GM12891 (cell line): ENCODE measurements around the gene OFD1.
A peak's percentile ranks its signal among the peaks of the same experiment; 100 is the strongest.

ENCODE experiments used
- DNase-seq: peaks from one replicate; pipeline ENCODE4 v3.0.0; 2011; ENCODE audit warnings: low spot score; ENCODE audit not compliant: insufficient read length
- FAIRE-seq: peaks from 2 replicates; lab custom pipeline; 2011; peaks lifted over from hg19 to GRCh38; lab: Jason Lieb, UNC
- PAX5 ChIP-seq: IDR thresholded peaks from 2 replicates; pipeline ENCODE4 v1.6.1; 2011; ENCODE audit warnings: low read length, moderate library complexity, mild to moderate bottlenecking; ENCODE audit not compliant: insufficient read depth, severe bottlenecking
- POLR2A ChIP-seq: IDR thresholded peaks from 2 replicates; pipeline ENCODE4 v1.6.1; 2011; ENCODE audit warnings: low read depth, low read length, control low read depth
- POLR2AphosphoS5 ChIP-seq: IDR thresholded peaks from 2 replicates; pipeline ENCODE4 v1.6.1; 2011; ENCODE audit warnings: low read depth, low read length, control low read depth
- POU2F2 ChIP-seq: IDR thresholded peaks from 2 replicates; pipeline ENCODE4 v1.6.1; 2011; ENCODE audit warnings: low read depth, mild to moderate bottlenecking, control low read depth, low read length, moderate library complexity
- SPI1 ChIP-seq: IDR thresholded peaks from 2 replicates; pipeline ENCODE4 v1.6.1; 2011; ENCODE audit warnings: low read depth, low read length, control low read depth
- TAF1 ChIP-seq: IDR thresholded peaks from 2 replicates; pipeline ENCODE4 v1.6.1; 2011; ENCODE audit warnings: low read depth, low read length, control low read depth

Gene OFD1

DNA sequence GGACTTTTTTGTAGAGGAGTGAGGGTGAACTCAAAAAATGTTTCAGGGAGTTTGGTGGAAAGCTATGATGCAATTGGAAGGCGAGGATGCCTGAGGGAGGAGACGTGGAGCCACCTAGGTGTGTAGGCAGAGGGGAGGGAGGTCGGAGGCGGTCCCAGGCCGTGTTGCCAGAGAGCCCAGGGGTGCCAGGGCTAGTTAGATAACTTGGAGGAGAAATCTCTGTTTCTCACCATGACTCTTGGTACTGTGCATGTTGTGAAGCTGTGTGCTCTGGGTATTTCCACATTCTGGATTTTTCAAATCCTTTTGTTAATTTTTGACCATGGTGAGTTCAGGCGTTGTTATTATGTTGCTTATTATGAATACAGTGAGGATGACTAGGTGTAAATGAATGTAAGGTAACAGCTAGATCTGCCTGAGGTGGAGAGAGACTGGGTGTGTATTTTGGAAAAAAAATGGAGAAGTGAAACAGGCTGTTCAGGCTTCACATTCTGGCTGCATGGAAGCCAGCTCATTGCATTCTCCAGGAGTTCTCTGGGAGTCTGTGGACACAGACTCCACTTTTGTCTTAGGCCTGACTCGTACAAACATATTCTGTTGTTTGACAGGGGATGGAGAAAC, 41.1 kb upstream of the OFD1 start:
- peak; percentile 40 for FAIRE-seq

DNA sequence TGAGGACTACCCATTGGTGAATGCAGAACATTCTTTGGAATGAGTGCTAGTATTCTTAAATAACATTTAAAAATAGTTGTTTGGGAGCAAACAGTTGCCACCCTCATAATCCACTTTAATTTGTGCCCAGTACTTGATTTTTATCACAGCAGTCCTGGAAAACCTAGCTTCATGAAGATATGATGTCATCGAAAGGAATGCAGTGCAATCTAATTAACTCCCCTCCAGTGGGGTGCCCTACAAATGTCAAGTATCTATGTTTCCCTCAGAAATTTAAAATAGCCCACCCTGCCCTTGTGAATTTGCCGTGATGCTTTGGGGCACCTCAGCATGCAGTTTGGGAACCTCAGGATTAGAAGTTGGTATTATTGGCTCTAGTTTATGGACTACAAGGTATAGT, 40.2 kb upstream of the OFD1 start:
- FAIRE-seq (no peak), DNase-seq (no peak)
- no peak for TF ChIP-seq POLR2A
- no peak for TF ChIP-seq POLR2AphosphoS5
- no peak for TF ChIP-seq PAX5
- TF ChIP-seq SPI1 = no peak
- no peak for TF ChIP-seq POU2F2
- no peak for TF ChIP-seq TAF1

More for the DNA sequence above, 41.1 kb upstream of the OFD1 start:
- no peak for DNase-seq
- TF ChIP-seq SPI1 (peak; percentile 87), PAX5 (no peak), POLR2A (no peak), TAF1 (no peak)

DNA sequence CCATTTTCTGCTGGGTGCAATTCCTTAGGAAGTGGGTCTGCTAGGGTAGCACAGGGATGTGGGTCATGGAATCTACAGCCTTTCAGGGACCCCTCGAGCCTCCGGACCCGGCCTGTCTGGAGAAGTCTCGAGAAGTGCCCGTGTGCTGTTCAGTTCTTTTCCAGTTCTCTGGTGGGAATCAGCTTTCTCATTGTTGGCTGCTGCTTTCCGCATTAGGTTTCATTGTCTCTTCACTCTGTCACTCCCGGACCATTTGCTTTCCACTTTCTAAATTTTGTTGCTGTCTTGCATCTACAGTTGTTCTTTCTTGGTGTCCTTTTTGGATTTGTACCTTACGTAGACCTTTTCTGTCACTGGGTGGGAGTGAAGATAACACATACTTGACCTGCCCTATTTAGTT, 39.6 kb upstream of the OFD1 start:
- DNase-seq (no peak), FAIRE-seq (no peak)
- TF ChIP-seq POU2F2 (no peak), TAF1 (no peak), SPI1 (no peak), POLR2A (no peak)

DNA sequence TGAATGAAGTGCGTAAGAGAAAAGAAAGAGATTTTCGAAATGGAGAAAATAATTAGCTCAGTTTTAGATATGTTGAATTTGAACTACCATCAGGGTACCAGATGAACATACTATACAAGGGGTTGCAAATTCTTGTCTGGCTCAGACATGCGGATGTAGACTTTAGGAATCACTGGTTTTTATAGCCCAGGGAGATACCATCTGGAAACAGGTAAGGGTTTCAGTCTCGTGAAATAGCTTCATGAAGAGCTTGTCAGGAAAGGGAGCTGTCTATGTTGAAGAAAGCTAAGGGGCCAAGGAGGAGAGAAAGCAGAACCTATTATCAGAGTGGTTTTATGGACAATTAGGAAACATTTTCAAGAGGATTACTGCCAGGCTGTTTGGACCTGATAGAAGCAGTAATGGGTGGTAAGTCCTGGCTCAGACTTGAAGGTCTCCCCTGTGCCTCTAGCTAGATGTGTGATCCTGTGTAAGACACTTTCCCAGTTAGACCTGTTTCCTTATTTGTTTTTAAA, 38.9 kb upstream of the OFD1 start:
- DNase-seq = no peak
- peak; percentile 77 for FAIRE-seq
- TF ChIP-seq PAX5 (no peak), POLR2AphosphoS5 (no peak), TAF1 (no peak), SPI1 (no peak), POLR2A (no peak), POU2F2 (no peak)

DNA sequence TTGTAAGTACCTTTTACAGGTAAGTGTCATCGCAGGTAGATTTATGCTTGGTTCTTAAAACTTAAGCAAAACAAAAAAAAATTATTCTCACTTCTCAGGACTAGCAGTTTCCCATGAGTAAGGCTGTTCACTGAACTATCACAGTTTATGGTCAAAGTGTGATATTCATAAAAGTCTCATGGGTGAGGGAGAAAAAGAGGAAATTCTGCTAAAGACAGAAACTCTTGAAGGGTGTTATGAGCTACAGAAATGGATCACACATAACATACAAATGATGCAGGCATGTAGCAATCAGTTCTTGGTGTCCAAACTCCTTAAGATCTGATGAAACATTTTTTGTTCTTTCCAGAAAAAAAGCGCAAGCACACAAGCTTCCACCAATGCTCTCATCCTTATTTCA, 37.1 kb upstream of the OFD1 start:
- TF ChIP-seq TAF1 (no peak), PAX5 (no peak), POLR2AphosphoS5 (no peak), POU2F2 (no peak), POLR2A (no peak), SPI1 (no peak)
- FAIRE-seq (peak; percentile 85), DNase-seq (no peak)

DNA sequence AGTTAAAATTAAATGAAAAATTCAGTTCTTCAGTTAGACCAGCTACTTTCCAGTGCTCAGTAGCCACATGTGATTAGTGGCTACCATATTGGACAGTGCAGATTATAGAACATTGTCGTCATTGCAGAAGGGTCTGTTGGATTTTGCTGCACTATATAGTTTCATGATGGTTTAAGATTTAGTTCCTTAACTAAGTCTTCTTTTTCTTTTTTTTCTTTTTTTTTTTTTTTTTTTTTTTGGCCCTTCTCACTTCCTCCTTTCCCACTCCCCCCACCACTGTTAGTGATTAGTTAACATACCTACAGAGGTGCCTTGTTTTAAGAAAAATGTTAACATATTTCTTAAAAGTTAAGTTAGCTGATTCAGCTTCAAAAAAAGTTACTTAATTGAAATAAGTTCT, 36.6 kb upstream of the OFD1 start:
- TF ChIP-seq SPI1 (peak; percentile 59; the same call in 1 of the 2 replicates), POLR2A (no peak)
- no peak for FAIRE-seq
- no peak for DNase-seq

DNA sequence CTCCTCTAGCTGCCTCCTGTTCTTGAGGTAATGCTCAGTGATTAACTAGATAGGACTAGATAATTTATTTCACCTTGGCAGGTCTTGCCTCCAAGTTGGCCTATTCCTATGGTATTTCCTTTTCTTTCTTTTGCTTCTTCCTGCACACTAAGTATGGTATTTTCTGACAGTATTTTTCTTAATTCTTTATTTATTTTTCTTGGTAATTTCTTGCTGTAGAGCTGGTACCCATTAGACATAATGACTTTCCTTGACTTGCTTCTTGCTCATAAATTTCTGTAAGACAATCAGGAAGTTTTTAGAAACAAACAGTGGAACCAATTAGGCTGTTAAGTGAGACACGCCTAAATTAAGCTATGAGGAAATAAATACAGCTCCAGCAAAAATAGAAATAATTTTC, 36.1 kb upstream of the OFD1 start:
- no peak for FAIRE-seq
- no peak for DNase-seq
- no peak for TF ChIP-seq POU2F2
- TF ChIP-seq POLR2A = no peak
- TF ChIP-seq SPI1 = no peak
- TF ChIP-seq TAF1 = no peak
- no peak for TF ChIP-seq POLR2AphosphoS5
- TF ChIP-seq PAX5 = no peak

DNA sequence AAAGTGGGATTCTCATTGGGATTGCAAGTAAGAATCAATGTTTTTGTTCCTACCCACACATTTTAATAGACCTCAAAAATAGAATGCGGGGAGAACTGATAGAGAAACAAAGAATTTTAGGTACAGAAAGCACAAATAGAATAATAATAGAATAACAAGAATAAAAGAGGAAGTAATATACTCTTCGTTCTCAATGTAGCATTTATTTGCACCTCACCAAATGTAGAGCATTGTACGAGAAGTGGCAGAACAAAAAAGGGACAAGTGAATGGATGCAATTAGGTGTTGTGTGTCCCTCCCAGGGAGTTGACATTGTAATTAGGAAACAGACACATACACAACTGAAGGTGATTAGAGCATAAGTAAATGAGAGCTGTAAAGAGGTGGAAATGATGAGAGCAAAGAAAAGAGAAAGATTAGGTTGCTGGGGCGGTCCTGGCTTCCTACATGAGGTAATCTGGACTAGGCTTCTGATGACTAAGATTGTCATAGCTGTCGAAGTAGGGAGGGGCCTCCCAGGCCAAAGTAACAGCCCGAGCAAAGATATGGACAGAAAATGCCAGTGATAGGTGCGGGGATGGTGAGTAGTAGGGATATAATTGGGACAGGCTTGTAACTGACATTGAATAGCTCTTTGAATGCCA, 35.2 kb upstream of the OFD1 start:
- DNase-seq (no peak), FAIRE-seq (peak; percentile 78)
- TF ChIP-seq SPI1 (no peak), PAX5 (no peak), POLR2AphosphoS5 (no peak), TAF1 (no peak), POU2F2 (no peak), POLR2A (no peak)

DNA sequence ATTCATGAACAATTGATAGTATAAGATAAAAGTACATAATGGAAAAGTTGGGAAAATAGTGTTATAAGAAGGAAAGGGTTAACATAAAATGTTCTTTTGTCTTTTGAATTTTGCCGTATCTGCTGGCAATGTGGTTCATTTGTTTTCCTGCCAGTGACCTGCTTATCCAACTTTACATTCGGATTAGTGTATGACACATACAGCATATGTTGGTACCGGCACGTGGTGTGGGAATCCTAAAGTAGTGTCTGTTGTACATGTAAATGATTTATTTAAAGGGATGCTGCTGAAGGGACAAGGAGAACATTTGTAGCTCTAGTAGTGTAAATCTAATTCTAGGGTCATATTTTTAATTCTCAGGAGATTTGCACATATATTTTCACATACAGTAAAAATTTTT, 34.2 kb upstream of the OFD1 start:
- TF ChIP-seq POLR2A (no peak), PAX5 (no peak)
- DNase-seq (no peak), FAIRE-seq (no peak)
